Nephron (organoid): ENCODE measurements around the gene ALOXE3.

Source experiments
- H3K27ac Mint-ChIP-seq, 3 experiments: 2 replicates each; pipeline ENCODE4 v1.8.0; 2020; ENCODE audit warnings: mixed read lengths in 3 of 3, mild to moderate bottlenecking in 2 of 3, moderate library complexity in 1 of 3
- H3K27me3 Mint-ChIP-seq: 2 replicates; pipeline ENCODE4 v1.8.0; 2021; ENCODE audit warnings: low read depth, mild to moderate bottlenecking, moderate library complexity, mixed read lengths
- H3K36me3 Mint-ChIP-seq: 2 replicates; pipeline ENCODE4 v1.8.0; 2020; ENCODE audit warnings: low read depth, mixed read lengths
- H3K4me1 Mint-ChIP-seq: 2 replicates; pipeline ENCODE4 v1.8.0; 2020; ENCODE audit warnings: mixed read lengths
- H3K4me3 Mint-ChIP-seq, 3 experiments: 2 replicates each; pipeline ENCODE4 v1.8.0; 2020; ENCODE audit warnings: mild to moderate bottlenecking in 3 of 3, mixed read lengths in 3 of 3, moderate library complexity in 2 of 3
- H3K9me3 Mint-ChIP-seq: 2 replicates; pipeline ENCODE4 v1.8.0; 2020; ENCODE audit warnings: mixed read lengths
- CTCF ChIP-seq, 3 experiments: fragments of 200-600 bp; sonication (generic); IDR thresholded peaks; one replicate each; pipeline ENCODE4 v1.5.0; 2021; ENCODE audit warnings: antibody characterized with exemption in 3 of 3; ENCODE audit not compliant: unreplicated experiment in 3 of 3

The ALOXE3 gene

GRCh38 chr17:8075574-8076342, 42.6 kb downstream of the ALOXE3 start:
- Mint-ChIP-seq H3K4me3 (no peak overlapping the region), H3K4me1 (peaks cover 24% of the 10 kb centered on the region), H3K27ac (no peak overlapping the region), H3K27me3 (peaks cover 98% of the 10 kb centered on the region), H3K36me3 (no peaks in the 10 kb centered on the region), H3K9me3 (peaks cover 2% of the 10 kb centered on the region)
- no peak for TF ChIP-seq CTCF (IDR thresholded peaks at IDR 0.05; ENCODE audit: unreplicated experiment in 3 of 3)

DNA sequence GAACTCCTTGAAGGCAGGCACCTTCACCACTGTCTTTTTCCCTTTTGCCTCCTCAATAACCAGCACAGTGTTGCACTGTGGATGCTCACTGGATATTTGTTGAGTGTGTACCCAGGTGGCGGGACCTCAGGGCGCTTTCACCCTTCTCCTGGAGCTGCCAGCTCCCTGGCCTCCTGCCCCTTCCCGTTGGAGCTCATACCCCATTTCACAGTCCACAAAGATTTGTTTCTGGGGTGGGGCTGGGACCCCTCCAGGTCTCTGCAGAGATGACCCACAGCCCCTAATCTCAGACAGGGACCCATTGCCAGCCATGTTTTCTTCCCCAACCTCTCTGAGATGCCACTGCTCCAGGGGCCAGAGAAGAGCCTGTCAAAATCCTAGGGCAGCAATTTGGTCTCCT, 43.2 kb downstream of the ALOXE3 start:
- Mint-ChIP-seq H3K27me3 (peaks cover 98% of the 10 kb centered on the region), H3K4me1 (peaks cover 24% of the 10 kb centered on the region), H3K27ac (no peak overlapping the region), H3K36me3 (no peaks in the 10 kb centered on the region), H3K4me3 (no peak overlapping the region), H3K9me3 (peaks cover 2% of the 10 kb centered on the region)
- TF ChIP-seq CTCF (IDR thresholded peaks at IDR 0.05; ENCODE audit: unreplicated experiment in 3 of 3): no peak

DNA sequence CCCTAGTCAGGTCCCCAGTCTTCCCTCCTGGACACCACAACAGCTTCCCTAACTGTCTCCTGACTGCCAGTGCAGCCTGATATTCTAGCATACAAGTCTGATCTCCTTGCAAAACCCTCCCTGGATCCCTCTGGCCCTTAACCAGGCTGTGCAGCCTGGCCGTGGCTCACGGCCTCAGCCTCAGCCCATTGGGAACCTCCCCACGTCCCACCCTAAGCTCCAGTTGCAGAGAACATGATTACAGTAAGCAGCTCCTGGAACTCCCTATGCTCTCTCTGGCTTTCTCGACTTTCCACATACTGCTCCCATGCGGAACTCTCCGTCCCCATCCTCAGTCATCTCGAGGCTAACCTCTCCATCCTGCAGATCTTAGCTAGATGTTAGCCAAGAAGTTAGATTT, 43.8 kb downstream of the ALOXE3 start:
- H3K4me1 Mint-ChIP-seq: peaks cover 24% of the 10 kb centered on the region
- TF ChIP-seq CTCF (IDR thresholded peaks at IDR 0.05; ENCODE audit: unreplicated experiment in 3 of 3): no peak
- H3K27me3 Mint-ChIP-seq: peaks cover 98% of the 10 kb centered on the region
- no peak overlapping the region for H3K4me3 Mint-ChIP-seq
- H3K9me3 Mint-ChIP-seq: peaks cover 2% of the 10 kb centered on the region
- no peaks in the 10 kb centered on the region for H3K36me3 Mint-ChIP-seq
- H3K27ac Mint-ChIP-seq: no peak overlapping the region

GRCh38 chr17:8073627-8074484, 44.5 kb downstream of the ALOXE3 start:
- TF ChIP-seq CTCF (IDR thresholded peaks at IDR 0.05; ENCODE audit: unreplicated experiment in 3 of 3): peak; percentile 81 to 85 (median 83)
- Mint-ChIP-seq H3K9me3 (peaks cover 2% of the 10 kb centered on the region), H3K4me3 (peak overlapping the region; percentile 62 to 70 (median 64)), H3K27me3 (peaks cover 98% of the 10 kb centered on the region), H3K4me1 (peaks cover 24% of the 10 kb centered on the region), H3K27ac (no peak overlapping the region), H3K36me3 (no peaks in the 10 kb centered on the region)

GRCh38 chr17:8072729-8073461, 45.4 kb downstream of the ALOXE3 start:
- H3K27me3 Mint-ChIP-seq: peaks cover 100% of the 10 kb centered on the region

More at GRCh38 chr17:8072729-8073461, 45.4 kb downstream of the ALOXE3 start:
- Mint-ChIP-seq H3K4me3 (peak overlapping the region; percentile 61 to 63 (median 63)), H3K36me3 (no peaks in the 10 kb centered on the region), H3K9me3 (peaks cover 2% of the 10 kb centered on the region), H3K4me1 (peaks cover 24% of the 10 kb centered on the region), H3K27ac (no peak overlapping the region)
- no peak for TF ChIP-seq CTCF (IDR thresholded peaks at IDR 0.05; ENCODE audit: unreplicated experiment in 3 of 3)
